H1 (cell line): ENCODE results near the gene MCC.

Experiments
- POLR2A ChIP-seq, 2 experiments: IDR thresholded peaks; 1 replicate in 1 of 2; 2 replicates in 1 of 2; pipeline ENCODE4 v1.6.1; 2011; ENCODE audit warnings: low read depth in 2 of 2, low read length in 2 of 2, mild to moderate bottlenecking in 2 of 2; ENCODE audit errors: control extremely low read depth in 1 of 2
- TF ChIP-seq, protein P1 (sequence below), 3 experiments: IDR thresholded peaks; 1 replicate in 2 of 3; 2 replicates in 1 of 3; pipeline versions ENCODE4 v1.5.1 to v1.6.1; 2011; ENCODE audit warnings: low read length in 3 of 3, mild to moderate bottlenecking in 3 of 3, inconsistent platforms in 2 of 3, low read depth in 1 of 3, moderate library complexity in 1 of 3; ENCODE audit not compliant: insufficient read depth in 1 of 3; ENCODE audit errors: control extremely low read depth in 1 of 3

GRCh38 chr5:113005454-113005853 lies 482.8 kb downstream of the MCC start:
- TF ChIP-seq, protein P1, sequence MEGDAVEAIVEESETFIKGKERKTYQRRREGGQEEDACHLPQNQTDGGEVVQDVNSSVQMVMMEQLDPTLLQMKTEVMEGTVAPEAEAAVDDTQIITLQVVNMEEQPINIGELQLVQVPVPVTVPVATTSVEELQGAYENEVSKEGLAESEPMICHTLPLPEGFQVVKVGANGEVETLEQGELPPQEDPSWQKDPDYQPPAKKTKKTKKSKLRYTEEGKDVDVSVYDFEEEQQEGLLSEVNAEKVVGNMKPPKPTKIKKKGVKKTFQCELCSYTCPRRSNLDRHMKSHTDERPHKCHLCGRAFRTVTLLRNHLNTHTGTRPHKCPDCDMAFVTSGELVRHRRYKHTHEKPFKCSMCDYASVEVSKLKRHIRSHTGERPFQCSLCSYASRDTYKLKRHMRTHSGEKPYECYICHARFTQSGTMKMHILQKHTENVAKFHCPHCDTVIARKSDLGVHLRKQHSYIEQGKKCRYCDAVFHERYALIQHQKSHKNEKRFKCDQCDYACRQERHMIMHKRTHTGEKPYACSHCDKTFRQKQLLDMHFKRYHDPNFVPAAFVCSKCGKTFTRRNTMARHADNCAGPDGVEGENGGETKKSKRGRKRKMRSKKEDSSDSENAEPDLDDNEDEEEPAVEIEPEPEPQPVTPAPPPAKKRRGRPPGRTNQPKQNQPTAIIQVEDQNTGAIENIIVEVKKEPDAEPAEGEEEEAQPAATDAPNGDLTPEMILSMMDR (IDR thresholded peaks at IDR 0.05; ENCODE audit: control extremely low read depth in 1 of 3, insufficient read depth in 1 of 3, low read depth in 1 of 3, low read length in 3 of 3) = no peak
- TF ChIP-seq POLR2A (IDR thresholded peaks at IDR 0.05; ENCODE audit: control extremely low read depth in 1 of 2, low read depth in 2 of 2, low read length in 2 of 2) = no peak
